ENCODE measurements around the gene PDCD1LG2.

DNA sequence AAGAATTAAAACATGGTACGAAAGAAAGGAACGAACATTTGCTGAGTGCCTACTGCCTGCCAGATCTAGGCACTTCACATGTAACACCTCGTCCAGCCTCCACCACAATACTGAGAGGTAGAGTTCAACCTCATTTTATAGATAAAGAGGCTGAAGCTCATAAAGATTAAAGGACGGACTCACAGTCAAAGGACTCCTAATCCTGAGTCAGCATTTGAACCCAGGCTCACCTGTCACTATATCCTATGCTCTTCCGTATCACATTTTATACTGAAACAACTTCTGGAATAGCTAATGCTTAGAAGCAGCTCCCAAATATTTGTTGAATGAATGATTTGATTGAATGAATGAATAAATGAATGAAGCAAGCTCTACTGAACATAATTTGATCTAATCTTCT lies 22.5 kb downstream of the PDCD1LG2 start:
- no peak for TF ChIP-seq POLR2A (IDR thresholded peaks at IDR 0.05)
- TF ChIP-seq, protein P1, sequence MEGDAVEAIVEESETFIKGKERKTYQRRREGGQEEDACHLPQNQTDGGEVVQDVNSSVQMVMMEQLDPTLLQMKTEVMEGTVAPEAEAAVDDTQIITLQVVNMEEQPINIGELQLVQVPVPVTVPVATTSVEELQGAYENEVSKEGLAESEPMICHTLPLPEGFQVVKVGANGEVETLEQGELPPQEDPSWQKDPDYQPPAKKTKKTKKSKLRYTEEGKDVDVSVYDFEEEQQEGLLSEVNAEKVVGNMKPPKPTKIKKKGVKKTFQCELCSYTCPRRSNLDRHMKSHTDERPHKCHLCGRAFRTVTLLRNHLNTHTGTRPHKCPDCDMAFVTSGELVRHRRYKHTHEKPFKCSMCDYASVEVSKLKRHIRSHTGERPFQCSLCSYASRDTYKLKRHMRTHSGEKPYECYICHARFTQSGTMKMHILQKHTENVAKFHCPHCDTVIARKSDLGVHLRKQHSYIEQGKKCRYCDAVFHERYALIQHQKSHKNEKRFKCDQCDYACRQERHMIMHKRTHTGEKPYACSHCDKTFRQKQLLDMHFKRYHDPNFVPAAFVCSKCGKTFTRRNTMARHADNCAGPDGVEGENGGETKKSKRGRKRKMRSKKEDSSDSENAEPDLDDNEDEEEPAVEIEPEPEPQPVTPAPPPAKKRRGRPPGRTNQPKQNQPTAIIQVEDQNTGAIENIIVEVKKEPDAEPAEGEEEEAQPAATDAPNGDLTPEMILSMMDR (IDR thresholded peaks at IDR 0.05) = no peak

All from ovary (tissue), 3 donors.